Neural cell (in vitro differentiated cells): ENCODE measurements around the gene TP53I3.

Experiments
- EP300 ChIP-seq: fragments of 450-650 bp; conservative IDR thresholded peaks from 2 replicates; pipeline ENCODE4 v1.6.1; 2014; ENCODE audit warnings: antibody characterized with exemption, mild to moderate bottlenecking, moderate library complexity; ENCODE audit not compliant: poor library complexity, severe bottlenecking
- EZH2 ChIP-seq: fragments of 200-600, 300-800 bp; shearing (Covaris generic), sonication (generic); IDR thresholded peaks from 2 replicates; pipeline ENCODE4 v1.6.1; 2014; ENCODE audit warnings: antibody characterized with exemption, low read length, borderline replicate concordance, mild to moderate bottlenecking; ENCODE audit not compliant: insufficient read depth, poor library complexity, severe bottlenecking
- MXI1 ChIP-seq: fragments of 450-650 bp; conservative IDR thresholded peaks from 2 replicates; pipeline ENCODE4 v1.6.1; 2014; ENCODE audit warnings: antibody characterized with exemption, mild to moderate bottlenecking; ENCODE audit not compliant: poor library complexity, severe bottlenecking
- POLR2AphosphoS5 ChIP-seq: IDR thresholded peaks from 2 replicates; pipeline ENCODE4 v1.6.1; 2012
- RAD21 ChIP-seq: fragments of 450-650 bp; conservative IDR thresholded peaks from 2 replicates; pipeline ENCODE4 v1.6.1; 2014; ENCODE audit warnings: antibody characterized with exemption, mild to moderate bottlenecking, moderate library complexity
- REST ChIP-seq: IDR thresholded peaks from 2 replicates; pipeline ENCODE4 v1.6.1; 2012; ENCODE audit warnings: borderline replicate concordance
- SMC3 ChIP-seq: fragments of 450-650 bp; conservative IDR thresholded peaks from 2 replicates; pipeline ENCODE4 v1.6.1; 2014; ENCODE audit warnings: antibody characterized with exemption, mild to moderate bottlenecking, moderate library complexity; ENCODE audit not compliant: poor library complexity
- TAF1 ChIP-seq: IDR thresholded peaks from 2 replicates; pipeline ENCODE4 v1.6.1; 2012; ENCODE audit warnings: low read depth
- TF ChIP-seq, protein P1 (sequence below): fragments of 450-650 bp; IDR thresholded peaks from 2 replicates; pipeline ENCODE4 v1.5.1; 2014; ENCODE audit warnings: antibody characterized with exemption, mild to moderate bottlenecking, moderate library complexity; ENCODE audit not compliant: poor library complexity, severe bottlenecking

DNA sequence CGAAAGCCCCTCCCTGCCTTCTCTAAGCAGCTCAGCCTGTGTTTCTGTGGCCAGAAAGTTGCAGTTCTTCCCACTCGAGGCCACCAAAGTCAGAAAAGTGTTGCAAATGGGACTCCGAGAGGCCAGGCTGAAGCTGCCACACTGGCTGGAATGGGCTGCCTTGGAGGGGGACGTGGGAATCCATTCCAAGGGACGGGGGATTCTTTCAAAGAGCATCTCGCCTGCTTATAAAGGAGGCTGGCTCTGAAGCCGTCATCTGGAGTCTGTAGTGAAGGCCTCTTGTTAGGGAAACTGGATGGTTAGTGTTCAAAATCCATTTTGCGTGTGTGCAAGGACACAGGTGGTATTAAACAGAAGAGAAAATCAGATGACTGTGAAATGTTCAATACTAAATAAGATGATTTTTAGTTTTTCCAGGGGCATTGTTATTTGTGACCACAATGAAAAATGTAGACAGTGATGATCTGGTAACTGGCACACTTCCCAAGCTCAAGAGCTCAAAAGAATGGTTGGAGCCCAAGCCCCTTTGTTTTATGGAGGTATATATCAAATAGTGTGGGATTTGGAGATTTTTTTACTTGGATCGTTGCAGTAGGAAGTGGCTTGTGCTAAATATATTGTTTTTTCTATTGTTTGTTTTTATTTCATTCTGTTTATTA lies 39.4 kb upstream of the TP53I3 start:
- TF ChIP-seq POLR2AphosphoS5, result no peak
- no peak for TF ChIP-seq REST
- TF ChIP-seq EZH2, result no peak
- TF ChIP-seq, protein P1, sequence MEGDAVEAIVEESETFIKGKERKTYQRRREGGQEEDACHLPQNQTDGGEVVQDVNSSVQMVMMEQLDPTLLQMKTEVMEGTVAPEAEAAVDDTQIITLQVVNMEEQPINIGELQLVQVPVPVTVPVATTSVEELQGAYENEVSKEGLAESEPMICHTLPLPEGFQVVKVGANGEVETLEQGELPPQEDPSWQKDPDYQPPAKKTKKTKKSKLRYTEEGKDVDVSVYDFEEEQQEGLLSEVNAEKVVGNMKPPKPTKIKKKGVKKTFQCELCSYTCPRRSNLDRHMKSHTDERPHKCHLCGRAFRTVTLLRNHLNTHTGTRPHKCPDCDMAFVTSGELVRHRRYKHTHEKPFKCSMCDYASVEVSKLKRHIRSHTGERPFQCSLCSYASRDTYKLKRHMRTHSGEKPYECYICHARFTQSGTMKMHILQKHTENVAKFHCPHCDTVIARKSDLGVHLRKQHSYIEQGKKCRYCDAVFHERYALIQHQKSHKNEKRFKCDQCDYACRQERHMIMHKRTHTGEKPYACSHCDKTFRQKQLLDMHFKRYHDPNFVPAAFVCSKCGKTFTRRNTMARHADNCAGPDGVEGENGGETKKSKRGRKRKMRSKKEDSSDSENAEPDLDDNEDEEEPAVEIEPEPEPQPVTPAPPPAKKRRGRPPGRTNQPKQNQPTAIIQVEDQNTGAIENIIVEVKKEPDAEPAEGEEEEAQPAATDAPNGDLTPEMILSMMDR, result no peak
- no peak for TF ChIP-seq EP300
- TF ChIP-seq RAD21, result no peak
- no peak for TF ChIP-seq SMC3
- TF ChIP-seq TAF1, result no peak
- TF ChIP-seq MXI1, result no peak
